Hepatocyte (in vitro differentiated cells): ENCODE measurements around the gene SLC26A4.

Experiments used
- CTCF ChIP-seq: fragments of 200-600 bp; sonication (generic); IDR thresholded peaks from 2 replicates; pipeline ENCODE4 v1.5.1; 2016; ENCODE audit warnings: antibody characterized with exemption, mild to moderate bottlenecking; ENCODE audit not compliant: poor library complexity
- EZH2 ChIP-seq: fragments of 200-600 bp; sonication (generic); IDR thresholded peaks from 2 replicates; pipeline ENCODE4 v1.6.1; 2016; ENCODE audit warnings: antibody characterized with exemption, mild to moderate bottlenecking, borderline replicate concordance

- TF ChIP-seq CTCF (no peak), EZH2 (no peak)
Observed at GRCh38 chr7:107690084-107690483, 29.5 kb downstream of the SLC26A4 start.
